Neural crest cell (in vitro differentiated cells): Measurements from ENCODE around the gene RPS3. TPM values are rescaled to one million over a fixed set of nuclear protein-coding genes. Genes with fewer than 3 reads are reported as not detected.

Experiments used
- DNase-seq: peaks from one replicate; pipeline ENCODE4 v3.0.0; 2021; ENCODE audit warnings: low read depth, mixed read lengths, low spot score
- H3K27ac Mint-ChIP-seq: one replicate; pipeline ENCODE4 v1.8.0; 2021; ENCODE audit warnings: mild to moderate bottlenecking, mixed read lengths; ENCODE audit not compliant: unreplicated experiment
- H3K27me3 Mint-ChIP-seq: 2 replicates; pipeline ENCODE4 v1.8.0; 2021; ENCODE audit warnings: low read depth, mild to moderate bottlenecking, mixed read lengths
- H3K36me3 Mint-ChIP-seq: 2 replicates; pipeline ENCODE4 v1.8.0; 2021; ENCODE audit warnings: low read depth, mild to moderate bottlenecking, mixed read lengths
- H3K4me1 Mint-ChIP-seq: 2 replicates; pipeline ENCODE4 v1.8.0; 2021; ENCODE audit warnings: mixed read lengths
- H3K4me3 Mint-ChIP-seq: one replicate; pipeline ENCODE4 v1.8.0; 2021; ENCODE audit warnings: mild to moderate bottlenecking, mixed read lengths
- H3K9me3 Mint-ChIP-seq: 2 replicates; pipeline ENCODE4 v1.8.0; 2021; ENCODE audit warnings: mixed read lengths
- CTCF ChIP-seq: fragments of 200-600 bp; sonication (generic); conservative IDR thresholded peaks from 2 replicates; pipeline ENCODE4 v1.5.0; 2021; ENCODE audit warnings: antibody characterized with exemption, mild to moderate bottlenecking
- total RNA-seq: library from RNA; stranded (reverse); gene quantifications from 2 replicates; pipeline ENCODE4 v1.2.1, GENCODE V29; 2021

RPS3 gene
- total RNA-seq, 1 donor from 2014 or later, result 3,664 TPM

- peak overlapping the region; percentile 83 for H3K4me3 Mint-ChIP-seq
- DNase-seq, result no peak
- H3K4me1 Mint-ChIP-seq, result peaks cover 35% of the 10 kb centered on the region
These were observed 32.5 kb downstream of the RPS3 start for GRCh38 chr11:75431533-75432525.

GRCh38 chr11:75432911-75433321, 33.6 kb downstream of the RPS3 start, which contains the start of gene KLHL35:
Gene KLHL35, minus strand, starts transcription at chr11:75433203. Its CDS starts 2,574 bp downstream, at chr11:75430629.
- Mint-ChIP-seq H3K36me3 (peaks cover 13% of the 10 kb centered on the region), H3K9me3 (peaks cover 3% of the 10 kb centered on the region), H3K27ac (peak within 1 kb of the TSS; percentile 94), H3K4me3 (peak within 1 kb of the TSS; percentile 83), H3K27me3 (peaks cover 51% of the 10 kb centered on the region), H3K4me1 (peaks cover 33% of the 10 kb centered on the region)
- no peak for DNase-seq
- no peak for TF ChIP-seq CTCF

More at GRCh38 chr11:75431533-75432525, 32.5 kb downstream of the RPS3 start:
- Mint-ChIP-seq H3K9me3 (peaks cover 3% of the 10 kb centered on the region), H3K36me3 (peaks cover 13% of the 10 kb centered on the region), H3K27me3 (peaks cover 58% of the 10 kb centered on the region), H3K27ac (no peak overlapping the region)
- TF ChIP-seq CTCF, result no peak

- Mint-ChIP-seq H3K9me3 (no peaks in the 10 kb centered on the region), H3K4me3 (peak overlapping the region; percentile 83), H3K4me1 (peaks cover 27% of the 10 kb centered on the region), H3K27me3 (peaks cover 46% of the 10 kb centered on the region), H3K36me3 (peaks cover 11% of the 10 kb centered on the region), H3K27ac (peak overlapping the region; percentile 94)
- DNase-seq, result no peak
- no peak for TF ChIP-seq CTCF
These were observed 34.1 kb downstream of the RPS3 start for GRCh38 chr11:75433443-75433842.

GRCh38 chr11:75434051-75434450, 34.7 kb downstream of the RPS3 start:
- H3K36me3 Mint-ChIP-seq, result peaks cover 6% of the 10 kb centered on the region
- no peak for TF ChIP-seq CTCF
- H3K27me3 Mint-ChIP-seq, result peaks cover 40% of the 10 kb centered on the region
- no peaks in the 10 kb centered on the region for H3K9me3 Mint-ChIP-seq
- no peak overlapping the region for H3K27ac Mint-ChIP-seq
- DNase-seq, result no peak
- H3K4me3 Mint-ChIP-seq, result no peak overlapping the region
- H3K4me1 Mint-ChIP-seq, result peaks cover 22% of the 10 kb centered on the region

- Mint-ChIP-seq H3K4me1 (peaks cover 22% of the 10 kb centered on the region), H3K9me3 (no peaks in the 10 kb centered on the region), H3K4me3 (no peak overlapping the region), H3K27ac (no peak overlapping the region), H3K36me3 (peaks cover 2% of the 10 kb centered on the region), H3K27me3 (peaks cover 35% of the 10 kb centered on the region)
- DNase-seq, result no peak
- TF ChIP-seq CTCF, result no peak
These were observed 35.7 kb downstream of the RPS3 start for GRCh38 chr11:75434886-75435570.
